ENCODE measurements around the gene LRFN4.

Gene LRFN4

DNA sequence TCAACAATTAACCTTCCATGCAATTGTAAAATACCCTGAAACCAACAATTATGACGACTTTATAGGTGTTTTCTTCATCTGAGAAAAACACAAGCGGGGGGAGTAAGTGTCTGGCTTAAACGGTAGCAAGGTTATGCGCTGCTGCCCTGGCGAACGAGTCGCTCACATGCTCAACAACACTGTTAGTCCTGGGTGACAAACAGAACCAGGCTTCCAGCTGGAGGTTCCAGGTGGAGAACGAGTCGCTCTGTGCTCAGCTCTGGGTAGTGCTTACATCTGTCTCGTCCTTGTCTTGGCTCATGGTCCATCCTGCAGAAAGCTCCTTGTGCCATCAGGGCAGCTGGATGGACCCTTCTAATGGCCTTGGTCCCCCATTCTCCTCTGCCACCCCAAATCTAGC lies 53.2 kb downstream of the LRFN4 start:
- H3K4me3 ChIP-seq (replicated peaks in 1 of 2; ENCODE audit: low read depth in 2 of 2, low read length in 2 of 2): no peak overlapping the region
- TF ChIP-seq, protein P1, sequence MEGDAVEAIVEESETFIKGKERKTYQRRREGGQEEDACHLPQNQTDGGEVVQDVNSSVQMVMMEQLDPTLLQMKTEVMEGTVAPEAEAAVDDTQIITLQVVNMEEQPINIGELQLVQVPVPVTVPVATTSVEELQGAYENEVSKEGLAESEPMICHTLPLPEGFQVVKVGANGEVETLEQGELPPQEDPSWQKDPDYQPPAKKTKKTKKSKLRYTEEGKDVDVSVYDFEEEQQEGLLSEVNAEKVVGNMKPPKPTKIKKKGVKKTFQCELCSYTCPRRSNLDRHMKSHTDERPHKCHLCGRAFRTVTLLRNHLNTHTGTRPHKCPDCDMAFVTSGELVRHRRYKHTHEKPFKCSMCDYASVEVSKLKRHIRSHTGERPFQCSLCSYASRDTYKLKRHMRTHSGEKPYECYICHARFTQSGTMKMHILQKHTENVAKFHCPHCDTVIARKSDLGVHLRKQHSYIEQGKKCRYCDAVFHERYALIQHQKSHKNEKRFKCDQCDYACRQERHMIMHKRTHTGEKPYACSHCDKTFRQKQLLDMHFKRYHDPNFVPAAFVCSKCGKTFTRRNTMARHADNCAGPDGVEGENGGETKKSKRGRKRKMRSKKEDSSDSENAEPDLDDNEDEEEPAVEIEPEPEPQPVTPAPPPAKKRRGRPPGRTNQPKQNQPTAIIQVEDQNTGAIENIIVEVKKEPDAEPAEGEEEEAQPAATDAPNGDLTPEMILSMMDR (IDR thresholded peaks at IDR 0.05; ENCODE audit: low read depth, low read length): no peak
- no peak for DNase-seq (ENCODE audit: low read depth in 2 of 2)

Data from cardiac fibroblast (primary cell).